ENCODE results near the gene IDNK. TPM values are rescaled to one million over a fixed set of nuclear protein-coding genes. Genes with fewer than 3 reads are reported as not detected.
"Not testable (repeated sequence)": the region's sequence is repeated elsewhere in the genome, so short reads cannot be mapped to it uniquely, and the experiment has no call there.

Gene IDNK
- total RNA-seq, 1 donor from 2014 or later, result 3.7 TPM

DNA sequence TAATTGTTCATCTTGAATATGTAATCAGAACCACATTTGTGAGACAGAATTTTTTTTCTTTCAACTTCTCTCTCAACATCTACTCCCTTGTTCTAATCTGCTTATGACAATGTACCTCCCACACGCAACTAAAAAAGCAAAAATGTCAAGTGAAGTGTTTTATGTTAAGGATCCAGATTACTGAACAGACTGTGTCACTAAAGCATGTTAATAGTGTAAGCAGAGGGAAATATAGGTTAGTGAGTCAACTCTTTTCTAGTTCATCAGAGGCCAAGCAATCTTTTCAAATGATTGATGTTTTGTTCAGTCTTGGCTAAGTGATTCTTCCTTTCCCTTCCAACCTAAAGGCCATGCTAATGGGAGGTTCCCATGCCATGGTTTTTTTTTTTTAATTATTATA, 34.7 kb upstream of the IDNK start:
- TF ChIP-seq, protein P1, sequence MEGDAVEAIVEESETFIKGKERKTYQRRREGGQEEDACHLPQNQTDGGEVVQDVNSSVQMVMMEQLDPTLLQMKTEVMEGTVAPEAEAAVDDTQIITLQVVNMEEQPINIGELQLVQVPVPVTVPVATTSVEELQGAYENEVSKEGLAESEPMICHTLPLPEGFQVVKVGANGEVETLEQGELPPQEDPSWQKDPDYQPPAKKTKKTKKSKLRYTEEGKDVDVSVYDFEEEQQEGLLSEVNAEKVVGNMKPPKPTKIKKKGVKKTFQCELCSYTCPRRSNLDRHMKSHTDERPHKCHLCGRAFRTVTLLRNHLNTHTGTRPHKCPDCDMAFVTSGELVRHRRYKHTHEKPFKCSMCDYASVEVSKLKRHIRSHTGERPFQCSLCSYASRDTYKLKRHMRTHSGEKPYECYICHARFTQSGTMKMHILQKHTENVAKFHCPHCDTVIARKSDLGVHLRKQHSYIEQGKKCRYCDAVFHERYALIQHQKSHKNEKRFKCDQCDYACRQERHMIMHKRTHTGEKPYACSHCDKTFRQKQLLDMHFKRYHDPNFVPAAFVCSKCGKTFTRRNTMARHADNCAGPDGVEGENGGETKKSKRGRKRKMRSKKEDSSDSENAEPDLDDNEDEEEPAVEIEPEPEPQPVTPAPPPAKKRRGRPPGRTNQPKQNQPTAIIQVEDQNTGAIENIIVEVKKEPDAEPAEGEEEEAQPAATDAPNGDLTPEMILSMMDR (IDR thresholded peaks at IDR 0.05; ENCODE audit: insufficient read depth, low read length, severe bottlenecking), result no peak
- no peak for FAIRE-seq
- Histone ChIP-seq H3K4me3 (ENCODE audit: low read depth, low read length) (no peak overlapping the region), H3K27me3 (ENCODE audit: control insufficient read depth, insufficient read depth, low read length) (no peaks in the 10 kb centered on the region), H3K36me3 (ENCODE audit: control insufficient read depth, insufficient read depth, low read length) (no peaks in the 10 kb centered on the region)
- DNase-seq (ENCODE audit: low read depth), result no peak

DNA sequence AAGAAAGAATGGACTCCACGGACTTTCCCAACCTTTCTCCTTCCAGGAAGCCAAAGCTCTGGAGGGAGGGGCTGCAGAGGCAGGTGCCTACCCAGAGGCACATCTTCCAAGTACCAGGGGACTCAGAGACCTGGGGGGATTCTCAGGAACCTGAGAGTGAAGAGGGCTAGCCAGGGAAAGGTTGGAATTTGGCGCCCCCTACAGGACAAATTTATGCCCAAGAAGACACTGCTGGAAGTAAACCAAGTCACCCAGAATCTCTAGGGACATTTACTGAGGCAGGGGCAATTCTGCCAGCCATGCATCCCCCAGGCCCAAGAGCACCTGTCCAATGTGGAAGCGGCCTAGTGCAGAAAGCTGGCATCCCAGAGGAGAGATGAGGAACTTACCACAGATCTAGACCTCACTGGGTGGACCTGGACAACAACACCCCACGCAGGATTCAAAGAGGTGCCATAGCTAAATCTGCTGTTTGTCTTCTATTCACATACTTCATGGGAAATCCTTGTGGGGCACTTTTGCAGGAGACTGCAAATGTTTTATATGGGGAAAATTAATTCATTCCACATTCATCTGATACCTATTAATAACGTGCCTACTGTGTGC, 25.9 kb upstream of the IDNK start:
- Histone ChIP-seq H3K36me3 (ENCODE audit: control insufficient read depth, insufficient read depth, low read length) (no peaks in the 10 kb centered on the region), H3K27me3 (ENCODE audit: control insufficient read depth, insufficient read depth, low read length) (no peaks in the 10 kb centered on the region), H3K4me3 (ENCODE audit: low read depth, low read length) (no peak overlapping the region)
- TF ChIP-seq, protein P1 (IDR thresholded peaks at IDR 0.05; ENCODE audit: insufficient read depth, low read length, severe bottlenecking), result peak; percentile 75
- FAIRE-seq (no peak), DNase-seq (ENCODE audit: low read depth) (peak; percentile 16)

- H3K27me3 ChIP-seq (ENCODE audit: control insufficient read depth, insufficient read depth, low read length), result no peaks in the 10 kb centered on the region
These were observed 24.5 kb upstream of the IDNK start for GRCh38 chr9:83598487-83598886.

GRCh38 chr9:83599071-83599470, 23.9 kb upstream of the IDNK start:
- FAIRE-seq, result no peak
- DNase-seq (ENCODE audit: low read depth), result no peak
- TF ChIP-seq, protein P1 (IDR thresholded peaks at IDR 0.05; ENCODE audit: insufficient read depth, low read length, severe bottlenecking), result no peak
- Histone ChIP-seq H3K36me3 (ENCODE audit: control insufficient read depth, insufficient read depth, low read length) (no peaks in the 10 kb centered on the region), H3K4me3 (ENCODE audit: low read depth, low read length) (no peak overlapping the region), H3K27me3 (ENCODE audit: control insufficient read depth, insufficient read depth, low read length) (no peaks in the 10 kb centered on the region)

More at GRCh38 chr9:83598487-83598886, 24.5 kb upstream of the IDNK start:
- TF ChIP-seq, protein P1 (IDR thresholded peaks at IDR 0.05; ENCODE audit: insufficient read depth, low read length, severe bottlenecking), result no peak
- DNase-seq (ENCODE audit: low read depth), result no peak
- Histone ChIP-seq H3K36me3 (ENCODE audit: control insufficient read depth, insufficient read depth, low read length) (no peaks in the 10 kb centered on the region), H3K4me3 (ENCODE audit: low read depth, low read length) (no peak overlapping the region)
- no peak for FAIRE-seq

DNA sequence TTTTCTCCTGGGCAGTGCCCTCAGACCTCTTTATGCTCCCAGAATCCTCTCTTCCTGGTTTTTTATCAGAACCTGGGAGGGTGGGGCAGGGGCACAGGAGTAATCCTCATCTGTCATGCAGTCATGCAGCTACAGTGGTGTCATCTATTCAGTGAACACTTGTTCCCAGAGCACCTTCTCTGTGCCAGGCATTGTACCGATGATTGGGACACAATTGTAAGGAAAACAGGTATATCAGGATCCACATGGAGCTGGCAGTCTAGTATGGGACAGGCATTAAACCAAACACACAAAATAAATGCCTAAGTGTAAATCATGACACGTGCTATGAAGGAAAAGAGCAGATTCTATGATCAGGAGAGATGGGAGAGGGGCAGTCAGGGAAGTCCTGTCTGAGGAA, 21.5 kb upstream of the IDNK start:
- no peak for FAIRE-seq
- Histone ChIP-seq H3K4me3 (ENCODE audit: low read depth, low read length) (no peak overlapping the region), H3K36me3 (ENCODE audit: control insufficient read depth, insufficient read depth, low read length) (no peaks in the 10 kb centered on the region), H3K27me3 (ENCODE audit: control insufficient read depth, insufficient read depth, low read length) (no peaks in the 10 kb centered on the region)
- TF ChIP-seq, protein P1 (IDR thresholded peaks at IDR 0.05; ENCODE audit: insufficient read depth, low read length, severe bottlenecking), result no peak
- DNase-seq (ENCODE audit: low read depth), result no peak

DNA sequence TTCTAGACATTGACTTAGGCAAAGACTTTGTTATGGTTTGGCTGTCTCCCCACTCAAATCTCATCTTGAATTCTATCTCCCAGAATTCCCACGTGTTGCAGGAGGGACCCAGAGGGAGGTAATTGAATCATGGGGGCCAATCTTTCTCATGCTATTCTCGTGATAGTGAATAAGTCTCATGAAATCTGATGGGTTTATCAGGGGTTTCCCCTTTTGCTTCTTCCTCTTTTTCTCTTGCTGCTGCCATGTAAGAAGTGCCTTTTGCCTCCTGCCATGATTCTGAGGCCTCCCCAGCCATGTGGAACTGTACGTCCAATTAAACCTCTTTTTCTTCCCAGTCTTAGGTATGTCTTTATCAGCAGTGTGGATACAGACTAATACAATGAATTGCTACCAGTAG, 15.3 kb upstream of the IDNK start:
- DNase-seq (ENCODE audit: low read depth); H3K36me3 ChIP-seq (ENCODE audit: control insufficient read depth, insufficient read depth, low read length); H3K27me3 ChIP-seq (ENCODE audit: control insufficient read depth, insufficient read depth, low read length); H3K4me3 ChIP-seq (ENCODE audit: low read depth, low read length); FAIRE-seq: not testable (repeated sequence)

GRCh38 chr9:83613298-83613697, 9.6 kb upstream of the IDNK start:
- FAIRE-seq, result not testable (repeated sequence)

More at GRCh38 chr9:83613298-83613697, 9.6 kb upstream of the IDNK start:
- not testable (repeated sequence) for H3K27me3 ChIP-seq (ENCODE audit: control insufficient read depth, insufficient read depth, low read length); DNase-seq (ENCODE audit: low read depth); H3K4me3 ChIP-seq (ENCODE audit: low read depth, low read length); H3K36me3 ChIP-seq (ENCODE audit: control insufficient read depth, insufficient read depth, low read length)

All from bronchial epithelial cell (primary cell).